ENCODE data around the gene PCGF3. TPM values are rescaled to one million over a fixed set of nuclear protein-coding genes. Genes with fewer than 3 reads are reported as not detected.

PCGF3 gene
- total and polyA plus RNA-seq, 9 of the 15 experiments (the other 6 are each of a cell fraction or from before 2014, with no cell fraction given): 2.6 to 46.1 (median 20.3) TPM

DNA sequence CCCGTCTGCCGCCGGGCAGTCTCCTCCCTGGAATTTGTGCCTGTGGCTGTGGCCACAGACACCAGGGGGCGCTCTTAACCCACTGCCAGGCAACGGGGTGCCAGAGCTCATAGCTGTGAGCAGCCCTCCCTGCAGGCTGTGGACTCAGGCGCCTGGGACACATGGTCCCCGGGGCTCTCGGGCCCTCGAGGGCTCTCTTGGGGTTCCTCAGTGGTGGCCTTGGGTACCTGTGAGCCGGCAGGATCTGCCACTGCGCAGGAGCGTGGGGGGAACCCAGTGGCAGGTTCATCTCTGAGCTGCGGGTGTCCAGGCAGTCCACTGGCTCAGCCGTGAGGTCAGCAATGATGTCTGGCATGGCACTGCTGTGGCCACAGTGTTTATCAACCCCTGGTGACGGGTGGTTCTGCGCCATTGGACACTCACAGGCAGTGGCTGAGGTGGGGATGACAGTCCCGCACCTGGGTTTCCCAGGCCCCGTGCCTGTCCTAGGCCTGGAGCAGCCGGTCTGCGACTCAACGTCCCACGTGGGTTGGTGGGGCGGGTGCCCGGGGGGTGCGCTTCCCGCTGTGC, 37.2 kb downstream of the PCGF3 start (continued):
- TF ChIP-seq, protein P1, sequence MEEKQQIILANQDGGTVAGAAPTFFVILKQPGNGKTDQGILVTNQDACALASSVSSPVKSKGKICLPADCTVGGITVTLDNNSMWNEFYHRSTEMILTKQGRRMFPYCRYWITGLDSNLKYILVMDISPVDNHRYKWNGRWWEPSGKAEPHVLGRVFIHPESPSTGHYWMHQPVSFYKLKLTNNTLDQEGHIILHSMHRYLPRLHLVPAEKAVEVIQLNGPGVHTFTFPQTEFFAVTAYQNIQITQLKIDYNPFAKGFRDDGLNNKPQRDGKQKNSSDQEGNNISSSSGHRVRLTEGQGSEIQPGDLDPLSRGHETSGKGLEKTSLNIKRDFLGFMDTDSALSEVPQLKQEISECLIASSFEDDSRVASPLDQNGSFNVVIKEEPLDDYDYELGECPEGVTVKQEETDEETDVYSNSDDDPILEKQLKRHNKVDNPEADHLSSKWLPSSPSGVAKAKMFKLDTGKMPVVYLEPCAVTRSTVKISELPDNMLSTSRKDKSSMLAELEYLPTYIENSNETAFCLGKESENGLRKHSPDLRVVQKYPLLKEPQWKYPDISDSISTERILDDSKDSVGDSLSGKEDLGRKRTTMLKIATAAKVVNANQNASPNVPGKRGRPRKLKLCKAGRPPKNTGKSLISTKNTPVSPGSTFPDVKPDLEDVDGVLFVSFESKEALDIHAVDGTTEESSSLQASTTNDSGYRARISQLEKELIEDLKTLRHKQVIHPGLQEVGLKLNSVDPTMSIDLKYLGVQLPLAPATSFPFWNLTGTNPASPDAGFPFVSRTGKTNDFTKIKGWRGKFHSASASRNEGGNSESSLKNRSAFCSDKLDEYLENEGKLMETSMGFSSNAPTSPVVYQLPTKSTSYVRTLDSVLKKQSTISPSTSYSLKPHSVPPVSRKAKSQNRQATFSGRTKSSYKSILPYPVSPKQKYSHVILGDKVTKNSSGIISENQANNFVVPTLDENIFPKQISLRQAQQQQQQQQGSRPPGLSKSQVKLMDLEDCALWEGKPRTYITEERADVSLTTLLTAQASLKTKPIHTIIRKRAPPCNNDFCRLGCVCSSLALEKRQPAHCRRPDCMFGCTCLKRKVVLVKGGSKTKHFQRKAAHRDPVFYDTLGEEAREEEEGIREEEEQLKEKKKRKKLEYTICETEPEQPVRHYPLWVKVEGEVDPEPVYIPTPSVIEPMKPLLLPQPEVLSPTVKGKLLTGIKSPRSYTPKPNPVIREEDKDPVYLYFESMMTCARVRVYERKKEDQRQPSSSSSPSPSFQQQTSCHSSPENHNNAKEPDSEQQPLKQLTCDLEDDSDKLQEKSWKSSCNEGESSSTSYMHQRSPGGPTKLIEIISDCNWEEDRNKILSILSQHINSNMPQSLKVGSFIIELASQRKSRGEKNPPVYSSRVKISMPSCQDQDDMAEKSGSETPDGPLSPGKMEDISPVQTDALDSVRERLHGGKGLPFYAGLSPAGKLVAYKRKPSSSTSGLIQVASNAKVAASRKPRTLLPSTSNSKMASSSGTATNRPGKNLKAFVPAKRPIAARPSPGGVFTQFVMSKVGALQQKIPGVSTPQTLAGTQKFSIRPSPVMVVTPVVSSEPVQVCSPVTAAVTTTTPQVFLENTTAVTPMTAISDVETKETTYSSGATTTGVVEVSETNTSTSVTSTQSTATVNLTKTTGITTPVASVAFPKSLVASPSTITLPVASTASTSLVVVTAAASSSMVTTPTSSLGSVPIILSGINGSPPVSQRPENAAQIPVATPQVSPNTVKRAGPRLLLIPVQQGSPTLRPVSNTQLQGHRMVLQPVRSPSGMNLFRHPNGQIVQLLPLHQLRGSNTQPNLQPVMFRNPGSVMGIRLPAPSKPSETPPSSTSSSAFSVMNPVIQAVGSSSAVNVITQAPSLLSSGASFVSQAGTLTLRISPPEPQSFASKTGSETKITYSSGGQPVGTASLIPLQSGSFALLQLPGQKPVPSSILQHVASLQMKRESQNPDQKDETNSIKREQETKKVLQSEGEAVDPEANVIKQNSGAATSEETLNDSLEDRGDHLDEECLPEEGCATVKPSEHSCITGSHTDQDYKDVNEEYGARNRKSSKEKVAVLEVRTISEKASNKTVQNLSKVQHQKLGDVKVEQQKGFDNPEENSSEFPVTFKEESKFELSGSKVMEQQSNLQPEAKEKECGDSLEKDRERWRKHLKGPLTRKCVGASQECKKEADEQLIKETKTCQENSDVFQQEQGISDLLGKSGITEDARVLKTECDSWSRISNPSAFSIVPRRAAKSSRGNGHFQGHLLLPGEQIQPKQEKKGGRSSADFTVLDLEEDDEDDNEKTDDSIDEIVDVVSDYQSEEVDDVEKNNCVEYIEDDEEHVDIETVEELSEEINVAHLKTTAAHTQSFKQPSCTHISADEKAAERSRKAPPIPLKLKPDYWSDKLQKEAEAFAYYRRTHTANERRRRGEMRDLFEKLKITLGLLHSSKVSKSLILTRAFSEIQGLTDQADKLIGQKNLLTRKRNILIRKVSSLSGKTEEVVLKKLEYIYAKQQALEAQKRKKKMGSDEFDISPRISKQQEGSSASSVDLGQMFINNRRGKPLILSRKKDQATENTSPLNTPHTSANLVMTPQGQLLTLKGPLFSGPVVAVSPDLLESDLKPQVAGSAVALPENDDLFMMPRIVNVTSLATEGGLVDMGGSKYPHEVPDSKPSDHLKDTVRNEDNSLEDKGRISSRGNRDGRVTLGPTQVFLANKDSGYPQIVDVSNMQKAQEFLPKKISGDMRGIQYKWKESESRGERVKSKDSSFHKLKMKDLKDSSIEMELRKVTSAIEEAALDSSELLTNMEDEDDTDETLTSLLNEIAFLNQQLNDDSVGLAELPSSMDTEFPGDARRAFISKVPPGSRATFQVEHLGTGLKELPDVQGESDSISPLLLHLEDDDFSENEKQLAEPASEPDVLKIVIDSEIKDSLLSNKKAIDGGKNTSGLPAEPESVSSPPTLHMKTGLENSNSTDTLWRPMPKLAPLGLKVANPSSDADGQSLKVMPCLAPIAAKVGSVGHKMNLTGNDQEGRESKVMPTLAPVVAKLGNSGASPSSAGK (IDR thresholded peaks at IDR 0.05): peak; percentile 68
- TF ChIP-seq KLF1 (tag; IDR thresholded peaks at IDR 0.05): no peak
- TF ChIP-seq, protein P2, sequence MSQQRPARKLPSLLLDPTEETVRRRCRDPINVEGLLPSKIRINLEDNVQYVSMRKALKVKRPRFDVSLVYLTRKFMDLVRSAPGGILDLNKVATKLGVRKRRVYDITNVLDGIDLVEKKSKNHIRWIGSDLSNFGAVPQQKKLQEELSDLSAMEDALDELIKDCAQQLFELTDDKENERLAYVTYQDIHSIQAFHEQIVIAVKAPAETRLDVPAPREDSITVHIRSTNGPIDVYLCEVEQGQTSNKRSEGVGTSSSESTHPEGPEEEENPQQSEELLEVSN (IDR thresholded peaks at IDR 0.05; ENCODE audit: borderline replicate concordance in 1 of 2, extremely low read depth in 1 of 2, insufficient read depth in 1 of 2, insufficient read length in 1 of 2, low read depth in 1 of 2, low read length in 1 of 2, poor library complexity in 1 of 2, severe bottlenecking in 1 of 2): peak in 1 of 2 experiments; percentile 72
- TF ChIP-seq, protein P3, sequence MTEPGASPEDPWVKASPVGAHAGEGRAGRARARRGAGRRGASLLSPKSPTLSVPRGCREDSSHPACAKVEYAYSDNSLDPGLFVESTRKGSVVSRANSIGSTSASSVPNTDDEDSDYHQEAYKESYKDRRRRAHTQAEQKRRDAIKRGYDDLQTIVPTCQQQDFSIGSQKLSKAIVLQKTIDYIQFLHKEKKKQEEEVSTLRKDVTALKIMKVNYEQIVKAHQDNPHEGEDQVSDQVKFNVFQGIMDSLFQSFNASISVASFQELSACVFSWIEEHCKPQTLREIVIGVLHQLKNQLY (CRISPR knock-in tag; conservative IDR thresholded peaks at IDR 0.05): no peak
- TF ChIP-seq, protein P4, sequence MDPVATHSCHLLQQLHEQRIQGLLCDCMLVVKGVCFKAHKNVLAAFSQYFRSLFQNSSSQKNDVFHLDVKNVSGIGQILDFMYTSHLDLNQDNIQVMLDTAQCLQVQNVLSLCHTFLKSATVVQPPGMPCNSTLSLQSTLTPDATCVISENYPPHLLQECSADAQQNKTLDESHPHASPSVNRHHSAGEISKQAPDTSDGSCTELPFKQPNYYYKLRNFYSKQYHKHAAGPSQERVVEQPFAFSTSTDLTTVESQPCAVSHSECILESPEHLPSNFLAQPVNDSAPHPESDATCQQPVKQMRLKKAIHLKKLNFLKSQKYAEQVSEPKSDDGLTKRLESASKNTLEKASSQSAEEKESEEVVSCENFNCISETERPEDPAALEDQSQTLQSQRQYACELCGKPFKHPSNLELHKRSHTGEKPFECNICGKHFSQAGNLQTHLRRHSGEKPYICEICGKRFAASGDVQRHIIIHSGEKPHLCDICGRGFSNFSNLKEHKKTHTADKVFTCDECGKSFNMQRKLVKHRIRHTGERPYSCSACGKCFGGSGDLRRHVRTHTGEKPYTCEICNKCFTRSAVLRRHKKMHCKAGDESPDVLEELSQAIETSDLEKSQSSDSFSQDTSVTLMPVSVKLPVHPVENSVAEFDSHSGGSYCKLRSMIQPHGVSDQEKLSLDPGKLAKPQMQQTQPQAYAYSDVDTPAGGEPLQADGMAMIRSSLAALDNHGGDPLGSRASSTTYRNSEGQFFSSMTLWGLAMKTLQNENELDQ (CRISPR knock-in tag; IDR thresholded peaks at IDR 0.05; ENCODE audit: borderline replicate concordance): no peak
- TF ChIP-seq ELF2 (CRISPR knock-in tag; IDR thresholded peaks at IDR 0.05): no peak
- 0 out of 2 replicates have a peak, but pooled peaks have one; percentile 20 for TF ChIP-seq JUND (IDR thresholded peaks at IDR 0.05; ENCODE audit: borderline replicate concordance, low read depth, low read length)
- no peak for TF ChIP-seq JUND (tag; IDR thresholded peaks at IDR 0.05; ENCODE audit: borderline replicate concordance, low read depth, low read length)
- TF ChIP-seq MAFG (tag; conservative IDR thresholded peaks at IDR 0.05): no peak
- peak; percentile 89 for TF ChIP-seq SMC3 (conservative IDR thresholded peaks at IDR 0.05; ENCODE audit: insufficient read depth, low read depth, low read length)
- TF ChIP-seq CHD2 (IDR thresholded peaks at IDR 0.05; ENCODE audit: low read depth, low read length): no peak

Data from K562 (cell line).